IPS-NIHi7 (cell line): Measurements from ENCODE around the gene EPHA7.

Source experiments
- DNase-seq: peaks from one replicate; pipeline ENCODE4 v3.0.0; 2012; ENCODE audit warnings: mixed read lengths; ENCODE audit errors: extremely low spot score

Gene EPHA7

DNA sequence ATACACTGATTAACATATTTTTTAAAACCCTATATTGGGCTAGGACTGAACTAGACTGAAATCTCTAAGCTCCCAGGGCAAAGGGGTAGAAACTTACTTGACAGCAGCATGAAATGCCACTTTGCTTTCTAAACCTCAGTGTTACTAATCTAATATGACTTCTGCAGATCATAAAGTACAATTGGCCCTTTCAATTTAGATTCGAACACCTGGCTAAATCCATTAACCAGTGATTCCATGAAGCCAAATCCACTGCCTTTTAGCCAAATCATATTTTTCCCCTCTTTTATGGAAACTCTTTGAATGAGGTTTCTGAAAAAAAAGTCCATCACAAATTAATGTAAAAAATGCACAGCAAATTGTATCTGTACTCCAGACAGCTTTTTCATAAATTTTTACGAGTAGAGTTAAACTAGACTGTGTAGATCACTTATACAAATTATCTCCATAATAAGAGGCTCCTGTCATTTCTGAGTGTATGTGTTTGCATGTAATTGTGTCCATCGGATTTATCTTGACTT lies 25.7 kb downstream of the EPHA7 start:
- DNase-seq = no peak

DNA sequence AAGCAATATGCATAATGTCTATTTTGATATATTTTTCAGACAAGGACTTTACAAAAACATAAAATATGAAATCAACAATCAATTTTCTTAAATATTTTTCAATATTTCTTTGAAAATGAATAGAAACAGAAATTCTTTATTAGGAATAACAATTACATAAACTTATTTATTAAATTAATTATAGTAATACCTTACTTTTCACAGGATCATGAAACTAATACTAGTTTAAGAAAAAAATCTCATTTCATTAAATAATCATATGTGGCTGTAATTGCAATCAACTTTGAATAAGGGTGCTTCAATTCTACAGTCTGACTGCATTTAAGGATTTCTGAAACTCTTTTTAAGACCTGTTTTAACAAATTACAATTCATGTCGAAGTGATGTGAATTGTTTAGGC lies 26.6 kb downstream of the EPHA7 start:
- DNase-seq = no peak

DNA sequence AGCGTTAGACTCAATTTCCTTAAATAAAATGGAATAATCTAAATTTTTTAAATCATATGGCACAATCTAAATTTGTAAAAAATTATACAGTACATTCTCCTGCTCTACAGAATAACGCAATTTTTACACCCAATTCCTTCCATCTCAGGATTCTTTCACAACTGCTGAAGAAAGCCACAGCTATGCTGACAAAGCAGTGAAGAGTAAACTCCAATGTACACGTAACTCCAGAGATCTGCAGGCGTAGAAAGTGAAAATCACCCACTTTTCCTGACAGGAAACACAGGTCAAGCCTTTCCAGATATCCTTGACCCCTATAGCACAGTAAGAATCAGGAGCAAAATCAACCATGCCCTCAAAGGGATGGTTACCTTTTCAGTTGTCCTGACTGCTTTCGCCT lies 27.4 kb downstream of the EPHA7 start:
- no peak for DNase-seq

DNA sequence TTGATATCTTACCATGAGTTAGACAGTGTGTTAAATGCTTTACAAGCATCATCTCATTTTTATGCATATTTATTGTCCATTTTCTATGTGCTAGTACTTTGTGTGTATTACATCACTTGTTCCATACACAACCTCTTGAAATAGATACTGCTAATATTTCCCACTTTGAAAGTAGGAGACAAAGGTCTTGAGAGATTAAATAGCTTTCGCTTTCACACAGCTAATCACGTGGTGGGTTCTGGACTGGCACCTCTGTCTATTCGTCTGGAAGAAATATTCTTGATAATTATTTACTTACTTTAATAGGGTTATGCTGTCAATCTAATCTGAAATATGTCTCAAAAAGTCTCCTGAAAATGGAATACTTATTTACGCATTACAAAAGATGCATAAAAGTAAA lies 30.2 kb downstream of the EPHA7 start:
- no peak for DNase-seq

DNA sequence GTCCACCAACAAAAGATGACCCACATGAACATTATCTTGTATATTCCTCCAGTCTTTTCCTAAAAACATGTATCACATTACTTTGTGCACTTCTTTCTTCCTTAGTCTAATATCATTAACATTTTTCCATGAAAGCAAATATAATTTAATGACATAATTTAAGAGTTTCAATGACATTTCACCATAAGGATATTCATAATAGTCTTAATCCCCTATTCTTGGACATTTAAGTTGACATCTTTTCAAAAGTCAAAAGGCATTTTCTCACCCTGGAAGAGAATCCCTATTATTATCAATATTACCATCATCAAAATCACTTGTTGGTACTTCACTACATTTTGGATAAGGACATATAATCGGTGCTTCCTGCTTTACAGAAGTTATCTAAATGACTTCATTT lies 31.3 kb downstream of the EPHA7 start:
- DNase-seq = no peak

DNA sequence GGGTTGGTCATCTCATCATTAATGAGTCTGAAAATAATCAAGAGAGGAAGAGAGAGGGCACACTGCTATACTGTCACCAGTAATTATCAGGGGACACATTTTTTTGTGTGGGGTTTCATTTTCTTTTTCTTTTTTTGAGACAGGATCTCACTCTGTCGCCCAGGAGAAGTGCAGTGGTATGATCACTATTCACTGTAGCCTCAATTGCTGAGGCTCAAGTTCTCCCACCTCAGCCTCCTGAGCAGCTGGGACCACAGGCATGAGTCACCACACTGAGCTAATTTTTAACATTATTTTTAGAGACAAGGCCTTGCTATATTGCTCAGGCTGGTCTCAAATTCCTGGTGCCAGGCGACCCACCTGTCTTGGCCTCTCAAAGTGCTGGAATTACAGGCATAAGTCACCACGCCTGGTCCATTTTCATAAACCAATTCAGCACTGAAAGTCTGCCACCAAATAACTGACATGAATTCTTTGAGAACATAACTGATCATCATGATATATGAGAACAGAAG lies 43.3 kb downstream of the EPHA7 start:
- no peak for DNase-seq

DNA sequence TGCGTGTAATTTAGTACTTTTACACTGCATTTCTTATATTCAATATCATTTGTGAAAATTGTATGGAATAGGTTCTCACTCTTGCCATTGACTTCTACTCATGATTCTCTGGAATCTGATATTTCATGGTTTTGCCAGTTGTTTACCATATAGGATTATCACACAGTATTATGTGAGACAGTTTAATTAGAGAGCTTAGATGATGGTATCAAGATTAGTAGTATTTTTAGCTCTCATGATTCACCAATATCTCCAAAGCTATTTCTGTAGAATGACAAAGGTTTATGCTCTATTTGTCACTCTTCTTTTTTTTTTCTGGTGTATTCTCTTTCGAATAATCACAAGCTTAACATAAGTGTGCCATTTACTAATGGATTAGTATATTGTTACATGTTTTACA lies 45.9 kb downstream of the EPHA7 start:
- no peak for DNase-seq

DNA sequence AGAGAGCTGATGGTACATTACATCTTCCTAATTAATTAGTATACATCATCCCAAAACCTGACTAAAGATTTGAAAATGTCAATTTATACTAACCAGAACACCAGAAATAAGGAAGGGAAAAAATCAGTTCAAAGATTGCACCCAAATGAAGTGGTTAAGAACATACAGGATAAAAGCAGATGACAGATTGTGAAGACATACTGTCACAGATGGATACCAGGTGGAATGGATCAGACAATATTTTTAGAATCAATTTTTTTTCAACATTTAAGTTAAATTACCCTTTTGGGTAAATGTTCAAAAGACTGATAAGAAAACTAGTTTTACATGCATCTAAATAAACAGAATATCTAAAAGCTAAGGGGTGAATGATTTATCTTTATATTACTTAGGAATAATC lies 47.6 kb downstream of the EPHA7 start:
- no peak for DNase-seq

DNA sequence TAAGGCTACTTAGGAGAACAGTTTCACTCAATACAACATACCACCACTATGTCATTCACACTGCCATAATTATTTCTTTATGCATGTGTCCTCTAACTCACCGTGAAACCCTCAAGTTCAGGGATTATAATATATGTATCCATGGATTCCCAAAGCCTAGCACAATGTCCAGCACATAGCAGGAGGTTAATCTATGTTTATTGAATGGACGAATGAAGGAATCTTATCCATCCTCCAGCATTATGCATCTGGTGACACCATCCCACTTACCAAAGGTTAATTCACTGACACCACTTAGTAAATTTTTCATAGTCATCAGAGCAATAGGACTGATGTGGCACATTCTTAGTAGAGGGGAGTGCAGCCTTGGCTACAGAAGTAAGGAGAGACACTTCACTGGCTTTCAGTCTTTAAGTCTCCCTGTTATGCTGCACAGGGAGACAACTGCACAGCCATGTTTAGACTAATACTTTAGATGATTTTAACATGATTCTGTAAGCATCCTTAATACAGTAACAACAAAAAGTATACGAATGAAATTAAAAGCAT lies 49.7 kb downstream of the EPHA7 start:
- no peak for DNase-seq

DNA sequence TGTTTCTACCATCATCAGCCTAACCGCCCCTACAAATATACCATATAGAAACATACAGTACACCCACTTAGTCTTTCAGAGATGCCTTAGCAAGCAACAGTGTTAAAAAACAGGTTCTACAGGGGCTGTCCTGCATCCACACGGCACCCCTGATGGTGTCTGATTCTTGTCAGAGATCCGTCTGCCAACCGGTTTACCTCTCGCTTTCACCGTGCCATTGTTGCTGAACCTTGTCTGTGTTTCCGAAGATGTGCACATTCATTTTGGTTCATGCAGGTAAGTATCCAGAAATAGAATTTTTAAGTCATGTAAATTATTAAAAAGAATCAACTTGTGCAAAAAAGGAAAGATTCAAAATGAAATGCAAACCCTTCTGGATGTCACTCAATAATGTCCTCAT lies 52.9 kb downstream of the EPHA7 start:
- no peak for DNase-seq

DNA sequence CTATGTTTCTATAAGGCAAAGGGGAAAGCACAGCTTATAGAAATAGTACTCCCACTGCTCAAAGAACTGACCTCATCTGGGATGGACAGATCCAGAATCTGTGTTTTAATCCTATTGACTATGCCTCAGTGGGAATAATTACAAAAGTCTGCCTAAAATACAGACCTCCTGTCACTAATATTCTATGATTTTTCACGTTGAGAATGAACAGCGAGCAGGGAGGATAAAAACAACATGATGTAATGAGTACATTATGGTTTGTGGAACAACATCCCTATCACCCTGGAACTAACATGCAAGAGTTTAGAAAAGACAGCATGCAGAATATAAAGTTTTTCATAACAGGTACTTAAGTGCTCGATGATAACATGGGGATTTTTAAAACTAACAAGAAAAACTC lies 53.9 kb downstream of the EPHA7 start:
- DNase-seq = no peak

DNA sequence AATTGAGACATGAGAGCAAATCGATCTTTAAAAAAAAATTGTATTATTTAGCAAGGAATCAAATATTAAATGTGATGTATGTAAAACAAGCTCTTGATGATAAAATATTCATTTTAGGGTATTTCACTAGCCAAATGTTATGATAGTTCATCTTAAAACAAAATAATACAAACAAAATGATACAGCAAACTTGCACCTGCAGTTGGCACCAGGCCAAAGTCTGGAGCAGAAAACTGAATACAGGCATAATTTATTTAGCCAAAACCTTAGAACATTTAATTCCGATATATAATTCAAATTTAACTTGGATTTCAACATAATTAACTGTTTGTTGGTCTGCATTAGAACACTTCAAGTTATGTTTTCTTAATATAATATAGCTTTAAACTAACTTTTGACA lies 60.9 kb downstream of the EPHA7 start:
- no peak for DNase-seq

DNA sequence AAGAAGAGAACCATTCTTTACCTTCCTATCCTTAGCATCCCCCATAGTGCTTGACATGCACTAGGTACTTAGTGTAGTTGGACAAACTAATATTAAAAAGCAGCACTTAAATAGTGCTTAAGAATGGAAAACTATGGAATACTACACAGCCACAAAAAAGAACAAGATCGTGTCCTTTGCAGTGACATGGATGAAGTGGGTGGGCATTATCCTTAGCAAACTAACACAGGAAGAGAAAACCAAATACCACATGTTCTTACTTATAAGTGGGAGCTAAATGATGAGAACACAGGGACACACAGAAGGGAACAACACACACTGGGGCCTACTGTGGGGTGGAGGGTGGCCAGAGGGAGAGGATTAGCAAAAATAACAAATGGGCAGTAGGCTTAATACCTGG lies 66.8 kb downstream of the EPHA7 start:
- no peak for DNase-seq

DNA sequence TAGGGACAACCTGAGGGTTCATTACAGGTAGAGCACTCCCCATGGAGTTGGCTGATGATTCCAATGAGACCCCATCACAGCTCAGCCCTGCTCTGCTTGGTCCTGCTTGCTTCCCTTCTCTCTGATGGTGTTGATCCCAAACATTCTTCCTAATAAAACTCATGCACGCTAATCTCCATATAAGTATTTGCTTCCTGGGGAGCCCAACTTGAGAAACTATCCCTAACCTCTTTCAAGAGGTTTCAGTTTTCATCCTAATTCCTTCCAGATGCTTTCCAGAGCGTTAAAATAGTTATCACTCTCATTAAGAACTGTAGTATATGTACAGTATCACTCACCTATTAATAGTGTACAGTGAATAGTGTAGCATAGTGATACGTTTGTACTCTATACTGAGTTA lies 68.1 kb downstream of the EPHA7 start:
- DNase-seq = no peak

DNA sequence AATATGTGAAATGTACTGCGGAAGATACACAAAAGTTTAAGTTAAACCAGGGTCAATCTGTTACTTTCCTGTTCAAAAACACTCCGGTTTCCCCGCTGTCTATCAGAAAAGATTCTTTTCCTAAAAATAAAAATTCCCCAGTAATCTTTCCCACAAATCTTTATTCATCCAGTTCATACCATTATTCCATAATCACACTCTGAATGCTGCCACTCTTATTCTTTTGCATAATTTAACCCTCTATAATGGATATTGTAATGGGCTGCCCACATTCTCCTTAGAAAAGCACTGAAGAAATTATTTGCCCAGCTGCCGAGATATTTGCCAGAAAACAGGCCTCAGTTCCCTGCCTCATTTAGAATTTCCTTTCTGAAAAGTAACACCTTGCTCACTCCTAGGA lies 68.6 kb downstream of the EPHA7 start:
- no peak for DNase-seq

DNA sequence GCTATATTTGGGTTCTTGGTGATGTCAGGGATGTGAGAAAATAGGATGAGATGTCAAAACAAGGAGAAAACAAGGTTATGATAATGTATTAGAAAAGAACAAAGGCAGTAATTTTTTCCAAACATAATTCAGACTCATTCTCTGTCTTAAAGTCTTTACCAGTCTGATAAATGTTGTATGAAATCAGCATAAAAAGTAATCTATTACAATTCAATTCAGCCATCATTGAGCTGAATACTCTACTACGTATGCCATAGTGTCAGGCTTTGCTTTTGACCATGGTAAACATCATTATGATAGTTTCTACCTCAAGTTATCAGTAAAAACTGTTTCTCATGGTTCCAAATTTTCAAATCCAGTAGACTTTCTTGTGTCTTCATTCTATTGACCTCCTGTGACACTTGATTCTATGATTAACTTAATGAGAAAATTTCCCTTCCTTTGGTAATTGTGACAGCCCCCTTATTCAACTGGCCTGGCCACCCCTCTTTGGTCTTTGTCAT lies 75.0 kb downstream of the EPHA7 start:
- no peak for DNase-seq

DNA sequence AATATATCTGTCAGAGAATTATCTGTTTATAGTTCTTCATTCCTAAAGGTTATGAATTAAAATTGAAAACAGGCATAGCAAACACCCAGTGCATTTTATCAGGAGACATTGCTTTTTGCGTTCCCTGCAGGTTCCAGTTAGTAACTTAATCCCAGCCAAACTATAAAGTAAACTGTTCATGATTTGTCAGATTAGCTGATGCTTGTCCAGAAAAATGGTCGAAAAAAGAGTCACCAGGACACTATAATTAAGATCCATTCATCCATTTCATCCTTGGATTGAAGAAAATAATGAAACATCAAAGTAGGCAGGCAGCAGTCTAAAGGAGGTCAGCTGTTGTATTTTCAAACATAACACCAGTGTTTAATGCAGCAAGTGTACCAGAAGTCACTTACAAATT lies 75.9 kb downstream of the EPHA7 start:
- DNase-seq = no peak

DNA sequence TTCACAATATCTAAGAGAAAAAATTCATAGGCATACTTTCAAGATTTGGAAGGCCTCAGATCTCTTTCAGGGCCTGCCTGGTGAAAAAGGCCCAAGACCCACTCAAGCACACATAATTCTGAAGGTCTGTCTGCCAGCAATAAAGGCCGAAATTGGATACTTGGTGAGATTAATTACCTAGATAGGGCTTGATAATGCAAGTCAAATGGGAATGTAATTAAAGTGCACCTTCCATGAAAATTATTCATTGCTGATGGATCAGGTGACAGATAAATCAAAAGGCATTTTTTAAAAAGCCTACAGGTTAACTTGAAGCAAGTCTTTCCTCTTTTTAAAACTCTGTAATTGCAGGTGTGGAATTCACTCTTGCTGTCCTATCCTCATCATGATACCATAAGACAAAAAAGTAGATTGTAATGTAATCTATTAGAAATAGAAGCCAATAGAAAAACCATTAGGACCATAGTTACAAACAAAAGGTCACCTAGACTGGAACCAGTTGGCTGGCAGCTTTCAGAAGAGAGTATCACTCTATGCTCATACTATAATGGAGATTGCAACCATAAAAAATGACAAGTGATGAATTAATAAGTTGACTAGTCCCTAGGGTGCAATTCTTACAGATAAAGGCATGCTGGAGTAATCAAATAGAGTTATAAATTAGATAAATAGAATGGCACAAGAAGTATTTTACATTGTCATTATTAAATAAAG lies 77.3 kb downstream of the EPHA7 start:
- no peak for DNase-seq

DNA sequence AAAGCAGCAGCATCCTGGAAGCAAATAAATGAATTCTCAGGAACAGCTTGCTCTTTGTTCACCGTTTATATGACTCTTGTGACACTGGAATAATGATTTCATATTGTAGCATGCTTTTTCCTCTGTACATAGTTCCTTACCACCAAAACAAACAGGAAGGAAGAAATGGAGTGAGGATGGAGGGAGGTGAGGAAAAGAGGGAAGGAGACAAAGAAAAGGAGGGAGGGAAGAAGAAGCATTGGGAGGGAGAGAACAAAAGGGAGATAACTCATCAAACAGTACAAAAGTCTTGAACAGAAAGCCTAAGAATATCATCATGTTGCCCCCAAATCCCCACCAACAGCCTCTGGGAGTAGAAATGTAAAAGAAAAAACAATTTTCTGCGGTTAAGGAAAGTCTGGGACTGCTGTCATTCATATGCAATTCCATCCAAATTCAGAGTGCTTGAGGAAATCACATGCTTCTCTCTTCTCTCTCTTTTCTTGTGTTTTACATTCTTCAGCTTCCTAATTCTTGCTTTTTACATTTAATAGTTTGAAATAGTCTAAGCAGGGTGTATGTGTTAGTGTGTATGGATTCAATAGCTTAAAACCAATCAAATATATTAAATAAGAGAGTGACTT lies 81.5 kb downstream of the EPHA7 start:
- no peak for DNase-seq

DNA sequence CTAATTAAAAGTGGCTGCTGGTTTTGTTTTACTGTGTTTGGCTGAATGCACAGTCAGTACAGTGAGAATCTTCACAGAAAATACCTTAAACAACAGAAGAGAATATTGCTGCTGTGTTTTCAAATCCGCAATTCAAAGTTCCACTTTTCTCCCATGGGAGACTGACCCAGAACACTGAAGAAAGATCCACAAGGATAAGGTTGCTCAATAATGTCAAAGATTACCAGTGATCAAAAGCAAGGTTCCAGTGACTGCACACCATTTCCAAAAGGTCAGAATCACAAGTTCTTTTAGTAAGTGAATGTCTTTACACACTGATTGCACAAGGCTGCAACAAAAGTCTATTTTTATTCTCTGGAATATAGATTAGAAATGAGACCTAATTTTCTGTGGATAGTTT lies 82.3 kb downstream of the EPHA7 start:
- no peak for DNase-seq

DNA sequence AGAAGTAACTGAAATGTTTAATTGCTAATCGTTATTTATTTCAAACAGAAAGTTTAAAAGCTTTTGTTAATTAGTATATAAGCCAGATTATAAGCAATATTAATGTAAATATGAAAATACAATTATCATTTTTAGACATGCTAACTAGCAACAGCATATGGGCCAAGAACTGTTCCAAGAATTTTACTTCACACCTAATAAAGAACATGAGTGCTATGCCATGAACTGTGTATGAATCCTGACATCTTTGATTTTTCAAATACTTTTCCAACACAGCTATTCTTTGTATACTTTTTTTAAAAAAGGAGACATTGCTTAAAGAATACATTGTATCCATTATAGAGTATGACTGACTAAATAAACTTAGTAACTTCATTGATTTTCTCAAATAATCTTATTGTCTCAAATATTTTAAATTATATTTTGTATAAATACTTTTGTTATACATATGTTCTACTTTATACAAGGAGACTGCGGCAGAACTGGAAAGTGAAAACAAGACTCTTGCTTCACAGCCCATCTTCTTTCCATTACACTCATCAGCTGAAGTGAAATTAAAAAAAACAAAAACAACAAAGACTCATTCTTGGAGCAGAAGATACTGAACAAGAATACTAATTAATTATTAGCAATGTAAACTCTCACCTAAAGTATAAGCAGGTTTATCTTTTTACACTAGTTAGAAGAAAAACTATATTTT lies 89.9 kb downstream of the EPHA7 start:
- no peak for DNase-seq

DNA sequence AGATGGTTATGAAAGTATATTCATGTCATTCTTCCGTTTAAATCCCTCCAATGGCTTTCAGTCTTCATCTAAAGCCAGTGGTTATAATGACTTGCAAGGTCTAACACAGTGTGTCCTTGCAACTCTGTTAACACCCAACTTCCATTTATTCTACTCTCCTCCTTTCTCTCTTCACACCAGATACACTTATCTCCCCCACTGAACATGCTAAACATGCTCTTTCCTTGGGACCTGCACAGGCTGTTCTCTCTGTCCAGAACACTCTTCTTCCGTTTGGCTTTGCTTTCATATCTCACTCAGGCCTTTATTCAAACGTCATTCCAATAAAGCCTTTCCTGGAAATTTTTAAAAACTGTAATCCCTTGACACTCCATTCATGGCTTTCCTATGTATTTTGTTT lies 91.5 kb downstream of the EPHA7 start:
- no peak for DNase-seq
